Endothelial cell of umbilical vein (primary cell): Measurements from ENCODE around the gene CPED1. TPM values are rescaled to one million over a fixed set of nuclear protein-coding genes. Genes with fewer than 3 reads are reported as not detected.

Experiments used
- BruUV-seq: library from RNA; stranded (reverse); fragments of 400-500 nt; replicated peaks from 2 replicates; lab custom pipeline; 2021; lab: Mats Ljungman, UMichigan
- CTCF ChIA-PET: fragments of 300-600, 350-600 bp; sonication (Branson Sonifier 250); formaldehyde crosslinking; loops from one replicate; lab custom pipeline; 2021; ENCODE audit warnings: antibody characterized with exemption, inconsistent platforms; lab: Charles Lee
- POLR2A ChIA-PET: fragments of 300-600, 350-600 bp; sonication (Branson Sonifier 250); formaldehyde crosslinking; loops from one replicate; lab custom pipeline; 2021; ENCODE audit warnings: antibody characterized with exemption, inconsistent platforms; lab: Charles Lee
- DNase-seq: peaks from one replicate; pipeline ENCODE4 v3.0.0-alpha.2; 2011; ENCODE audit warnings: low read depth, low spot score
- FAIRE-seq: peaks from 2 replicates; lab custom pipeline; 2011; peaks lifted over from hg19 to GRCh38; lab: Jason Lieb, UNC
- H2AFZ ChIP-seq: 2 replicates; pipeline ENCODE4 v1.6.0; 2012; ENCODE audit warnings: low read depth, low read length, control low read depth, inconsistent platforms
- H3K27ac ChIP-seq: 2 replicates; pipeline ENCODE4 v1.5.1; 2011; ENCODE audit warnings: low read depth, mild to moderate bottlenecking, control low read depth, low read length, moderate library complexity; ENCODE audit not compliant: insufficient read depth
- H3K27me3 ChIP-seq, 2 experiments: 2 replicates each; pipeline versions ENCODE4 v1.6.0 to v1.6.1; 2011; ENCODE audit warnings: low read length in 2 of 2, mixed read lengths in 1 of 2; ENCODE audit not compliant: control insufficient read depth in 2 of 2, insufficient read depth in 2 of 2
- H3K36me3 ChIP-seq, 2 experiments: 2 replicates in 1 of 2; 3 replicates in 1 of 2; pipeline ENCODE4 v1.5.1; 2011; ENCODE audit warnings: low read length in 2 of 2, mild to moderate bottlenecking in 1 of 2, moderate library complexity in 1 of 2; ENCODE audit not compliant: control insufficient read depth in 2 of 2, insufficient read depth in 2 of 2; ENCODE audit errors: extremely low read depth in 1 of 2
- H3K4me1 ChIP-seq: 3 replicates; pipeline ENCODE4 v1.5.1; 2011; ENCODE audit warnings: mild to moderate bottlenecking, low read length; ENCODE audit not compliant: control insufficient read depth, insufficient read depth; ENCODE audit errors: extremely low read depth
- H3K4me2 ChIP-seq: 2 replicates; pipeline ENCODE4 v1.6.1; 2011; ENCODE audit warnings: low read length, control low read depth, mixed read lengths; ENCODE audit not compliant: insufficient read depth
- H3K4me3 ChIP-seq, 3 experiments: fragments of 200-600 bp in 1 of 3; sonication (generic), shearing (Covaris generic) in 1 of 3; replicated peaks in 1 of 3; 2 replicates each; pipeline ENCODE4 v1.5.1; 2011 to 2016; ENCODE audit warnings: control low read depth in 3 of 3, low read length in 3 of 3, mild to moderate bottlenecking in 2 of 3, inconsistent platforms in 1 of 3, low read depth in 1 of 3, moderate library complexity in 1 of 3; ENCODE audit not compliant: insufficient read depth in 1 of 3
- H3K79me2 ChIP-seq: 2 replicates; pipeline ENCODE4 v1.6.0; 2012; ENCODE audit warnings: low read length, inconsistent platforms; ENCODE audit not compliant: control insufficient read depth, insufficient read depth
- H3K9ac ChIP-seq: replicated peaks from 2 replicates; pipeline ENCODE3; 2011; ENCODE audit warnings: low read length, control low read depth; ENCODE audit not compliant: insufficient read depth; ENCODE audit errors: extremely low read depth
- H3K9me1 ChIP-seq: replicated peaks from 3 replicates; pipeline ENCODE4 v1.6.0; 2011; ENCODE audit warnings: mild to moderate bottlenecking, low read length; ENCODE audit not compliant: control insufficient read depth, insufficient read depth; ENCODE audit errors: extremely low read depth
- H3K9me3 ChIP-seq: replicated peaks from 2 replicates; pipeline ENCODE4 v1.5.1; 2012; ENCODE audit warnings: low read length, inconsistent platforms; ENCODE audit not compliant: control insufficient read depth, insufficient read depth
- H4K20me1 ChIP-seq: replicated peaks from 2 replicates; pipeline ENCODE3; 2011; ENCODE audit warnings: mild to moderate bottlenecking, low read length; ENCODE audit not compliant: control insufficient read depth, insufficient read depth; ENCODE audit errors: extremely low read depth
- CTCF ChIP-seq, 2 donors: IDR thresholded peaks; 1 replicate in 1 of 2; 2 replicates in 1 of 2; pipeline ENCODE4 v1.5.1; 2011; ENCODE audit warnings: low read length in 2 of 2, mild to moderate bottlenecking in 2 of 2, moderate library complexity in 2 of 2, control low read depth in 1 of 2, inconsistent platforms in 1 of 2, low read depth in 1 of 2; ENCODE audit not compliant: insufficient read depth in 1 of 2; ENCODE audit errors: extremely low read depth in 1 of 2
- EZH2 ChIP-seq: IDR thresholded peaks from 2 replicates; pipeline ENCODE4 v1.6.1; 2012; ENCODE audit warnings: borderline replicate concordance, low read depth, mild to moderate bottlenecking, moderate library complexity, low read length, inconsistent platforms; ENCODE audit not compliant: severe bottlenecking
- FOS ChIP-seq: IDR thresholded peaks from 2 replicates; pipeline ENCODE4 v1.6.1; 2011; ENCODE audit warnings: mild to moderate bottlenecking, low read length, moderate library complexity, borderline replicate concordance; ENCODE audit not compliant: insufficient read depth
- GATA2 ChIP-seq: IDR thresholded peaks from 2 replicates; pipeline ENCODE4 v1.7.0; 2011; ENCODE audit warnings: low read depth, mild to moderate bottlenecking, moderate library complexity, mixed read lengths, low read length; ENCODE audit not compliant: insufficient read length, insufficient read depth
- JUN ChIP-seq: IDR thresholded peaks from 2 replicates; pipeline ENCODE4 v1.6.1; 2011; ENCODE audit warnings: borderline replicate concordance, low read depth; ENCODE audit not compliant: insufficient read length, insufficient read depth
- MAX ChIP-seq: IDR thresholded peaks from 2 replicates; pipeline ENCODE4 v1.6.1; 2011; ENCODE audit not compliant: insufficient read depth, insufficient read length
- MYC ChIP-seq: IDR thresholded peaks from one replicate; pipeline ENCODE4 v1.6.1; 2011; ENCODE audit warnings: mild to moderate bottlenecking, low read depth, low read length
- POLR2A ChIP-seq: IDR thresholded peaks from 2 replicates; pipeline ENCODE4 v1.6.1; 2012; ENCODE audit warnings: low read depth, mild to moderate bottlenecking, control low read depth, low read length
- POLR2AphosphoS5 ChIP-seq: IDR thresholded peaks from 2 replicates; pipeline ENCODE4 v1.6.1; 2012; ENCODE audit warnings: low read depth, mild to moderate bottlenecking, control low read depth, low read length, moderate library complexity; ENCODE audit not compliant: insufficient read depth
- dilution Hi-C: fragments of 300-500 bp; cut with MboI; formaldehyde crosslinking; loops from one replicate; pipeline ENCODE4 v1.15.0; 2019; ENCODE audit warnings: low sequenced_read_pairs; ENCODE audit not compliant: extremely low pct_ligation_motif_present
- intact Hi-C: fragments of 100-400 bp; cut with micrococcal nuclease; formaldehyde crosslinking; loops from one replicate; pipeline ENCODE4 v1.10.0; 2022
- polyA plus RNA-seq, 4 experiments: library from polyadenylated mRNA; depleted of rRNA in 3 of 4; stranded (reverse) in 3 of 4; unstranded in 1 of 4; fragments of >200 nt; gene quantifications; 2 replicates each; pipeline versions ENCODE4 v1.2.1 to v1.2.3, GENCODE V29; 2011 to 2012; ENCODE audit warnings: missing spikeins in 1 of 4
- total RNA-seq: library from RNA; stranded (reverse); gene quantifications from 2 replicates; pipeline ENCODE4 v1.2.3, GENCODE V29; 2021

The CPED1 gene
- total and polyA plus RNA-seq, 2 donors (not counting 3 experiments of a cell fraction or from before 2014, with no cell fraction given), result 0.22 to 3.0 TPM

GRCh38 chr7:121212036-121212435 is 223.5 kb downstream of the CPED1 start:
- H3K4me1 ChIP-seq, result no peaks in the 10 kb centered on the region
- H2AFZ ChIP-seq, result no peak overlapping the region
- H4K20me1 ChIP-seq, result no peaks in the 10 kb centered on the region
- peaks cover 0 to 2% of the 10 kb centered on the region in 2 experiments for H3K27me3 ChIP-seq
- FAIRE-seq (no peak), DNase-seq (no peak)
- H3K9ac ChIP-seq, result no peak overlapping the region
- H3K9me1 ChIP-seq, result no peaks in the 10 kb centered on the region
- ChIA-PET CTCF (no interaction called here), POLR2A (no interaction called here)
- intact Hi-C loops, result no loop called here
- dilution Hi-C loops, result no loop called here
- no peak for TF ChIP-seq FOS
- no peak for TF ChIP-seq MAX
- no peak for TF ChIP-seq MYC
- TF ChIP-seq POLR2AphosphoS5, result no peak
- TF ChIP-seq POLR2A, result no peak
- TF ChIP-seq JUN, result no peak
- TF ChIP-seq GATA2, result no peak
- no peak for TF ChIP-seq EZH2
- TF ChIP-seq CTCF (IDR thresholded peaks at IDR 0.05; ENCODE audit: extremely low read depth in 1 of 2, insufficient read depth in 1 of 2, low read depth in 1 of 2, low read length in 2 of 2), result no peak
- H3K9me3 ChIP-seq, result no peaks in the 10 kb centered on the region
- no peak overlapping the region for H3K4me2 ChIP-seq
- H3K36me3 ChIP-seq, result no peaks in the 10 kb centered on the region
- H3K79me2 ChIP-seq, result no peaks in the 10 kb centered on the region
- no TSS peak for BruUV-seq
- no peak overlapping the region for H3K4me3 ChIP-seq
- H3K27ac ChIP-seq, result no peak overlapping the region
